Upper lobe of left lung (tissue), 6 donors: ENCODE results near the gene IGF2R. TPM values are rescaled to one million over a fixed set of nuclear protein-coding genes. Genes with fewer than 3 reads are reported as not detected.

Experiments used
- ATAC-seq, 2 donors: fragments of 200-7000 bp; cut with Tn5 transposase; one replicate each; pipeline ENCODE4 v1.9.1; 2022; ENCODE audit warnings: mild to moderate bottlenecking in 2 of 2, moderate library complexity in 2 of 2; ENCODE audit not compliant: low FRiP score in 2 of 2
- DNase-seq, 2 donors: peaks; one replicate each; pipeline ENCODE4 v3.0.0-alpha.2; 2019 to 2020
- H3K27ac ChIP-seq, 4 donors: fragments of 200-600 bp; sonication (generic); one replicate each; pipeline ENCODE4 v1.5.1; 2016 to 2019
- H3K27me3 ChIP-seq, 4 donors: fragments of 200-600 bp; sonication (generic); one replicate each; pipeline ENCODE4 v1.5.1; 2017 to 2019
- H3K36me3 ChIP-seq, 4 donors: fragments of 200-600 bp; sonication (generic); one replicate each; pipeline ENCODE4 v1.5.1; 2016 to 2019
- H3K4me1 ChIP-seq, 4 donors: fragments of 200-600 bp; sonication (generic); one replicate each; pipeline ENCODE4 v1.5.1; 2018 to 2019
- H3K4me3 ChIP-seq, 4 donors: fragments of 200-600 bp; sonication (generic); one replicate each; pipeline ENCODE4 v1.5.1; 2017 to 2019; ENCODE audit warnings: mild to moderate bottlenecking in 2 of 4, moderate library complexity in 1 of 4
- H3K9me3 ChIP-seq, 4 donors: fragments of 200-600 bp; sonication (generic); one replicate each; pipeline ENCODE4 v1.5.1; 2018 to 2019
- CTCF ChIP-seq, 6 experiments: fragments of 450-650 bp in 4 of 6; fragments of 200-600 bp in 2 of 6; sonication (generic) in 2 of 6; IDR thresholded peaks; one replicate each; pipeline ENCODE4 v1.5.1; 2016 to 2019; ENCODE audit warnings: antibody characterized with exemption in 6 of 6
- EP300 ChIP-seq, 4 donors: sonication (generic); formaldehyde crosslinking; IDR thresholded peaks; one replicate each; pipeline ENCODE4 v1.5.1; 2017; ENCODE audit warnings: antibody characterized with exemption in 4 of 4, control low read depth in 2 of 4
- POLR2A ChIP-seq, 4 donors: fragments of 450-650 bp; IDR thresholded peaks; one replicate each; pipeline ENCODE4 v1.5.1; 2016 to 2017; ENCODE audit warnings: antibody characterized with exemption in 4 of 4, mild to moderate bottlenecking in 2 of 4
- POLR2AphosphoS5 ChIP-seq, 2 donors: sonication (generic); formaldehyde crosslinking; IDR thresholded peaks; one replicate each; pipeline ENCODE4 v1.5.1; 2017; ENCODE audit warnings: antibody characterized with exemption in 2 of 2
- WGBS, 2 donors: methylation state at CpG; one replicate each; pipeline ENCODE4 v1.1.5; 2017 to 2018; 5-methylcytosine and 5-hydroxymethylcytosine counted together
- total RNA-seq, 6 donors: library from RNA; depleted of rRNA in 4 of 6; stranded (reverse); fragments of >200 nt in 4 of 6; gene quantifications; one replicate each; pipeline versions ENCODE4 v1.1.0 to v1.2.1, GENCODE V29; 2016 to 2021
- donor health status: DM: no; HTN: no; CAD: no; lungs with moderate emphysema.
- donor health status: DM: no; HTN: yes; CAD: no; lungs with severe emphysema.

Gene IGF2R
- total RNA-seq, 6 donors from 2014 or later: 103 to 150 (median 128) TPM

DNA sequence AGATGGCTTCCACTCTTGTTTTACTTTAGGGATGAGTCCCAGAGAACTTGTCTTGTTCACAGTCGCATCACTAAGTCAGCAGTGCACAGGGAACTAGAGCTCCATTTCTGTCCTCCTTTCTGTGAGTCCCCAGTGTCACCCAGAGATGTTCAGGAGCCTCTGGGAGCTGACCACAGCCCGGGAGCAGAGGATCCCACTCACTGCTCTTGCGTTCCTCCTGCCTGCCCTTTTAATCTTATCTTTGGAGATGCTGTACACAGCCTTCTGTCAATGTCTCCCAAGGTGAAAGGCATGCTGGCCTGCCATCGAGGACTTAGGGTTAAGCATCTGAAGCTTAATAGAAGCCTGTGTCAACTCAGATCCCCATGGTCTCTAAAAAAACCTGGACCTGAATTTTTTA is 71.2 kb downstream of the IGF2R start:
- Histone ChIP-seq H3K9me3 (no peaks in the 10 kb centered on the region), H3K27ac (no peak overlapping the region), H3K27me3 (no peaks in the 10 kb centered on the region), H3K4me1 (peaks cover 3 to 14% (median 6%) of the 10 kb centered on the region in 4 donors), H3K4me3 (no peak overlapping the region), H3K36me3 (peaks cover 5 to 79% (median 59%) of the 10 kb centered on the region in 4 donors)
- no peak for ATAC-seq
- DNase-seq: no peak
- TF ChIP-seq POLR2A (IDR thresholded peaks at IDR 0.05): no peak
- no peak for TF ChIP-seq CTCF (IDR thresholded peaks at IDR 0.05)
- no peak for TF ChIP-seq EP300 (IDR thresholded peaks at IDR 0.05)
- no peak for TF ChIP-seq POLR2AphosphoS5 (IDR thresholded peaks at IDR 0.05)
- WGBS, 2 donors: 88 to 93% methylated on average over 4 of the region's 4 CpGs

GRCh38 chr6:160040527-160041264 is 71.8 kb downstream of the IGF2R start:
- Histone ChIP-seq H3K27ac (peak overlapping the region in 1 of 4 donors; percentile 5), H3K9me3 (no peaks in the 10 kb centered on the region), H3K4me1 (peaks cover 3 to 14% (median 6%) of the 10 kb centered on the region in 4 donors), H3K27me3 (no peaks in the 10 kb centered on the region), H3K36me3 (peaks cover 9 to 79% (median 58%) of the 10 kb centered on the region in 4 donors), H3K4me3 (no peak overlapping the region)
- DNase-seq: no peak
- WGBS, 2 donors: 95 to 96% methylated on average over 19 of the region's 19 CpGs
- ATAC-seq: no peak
- no peak for TF ChIP-seq POLR2AphosphoS5 (IDR thresholded peaks at IDR 0.05)
- TF ChIP-seq EP300 (IDR thresholded peaks at IDR 0.05): no peak
- no peak for TF ChIP-seq CTCF (IDR thresholded peaks at IDR 0.05)
- TF ChIP-seq POLR2A (IDR thresholded peaks at IDR 0.05): no peak

- Histone ChIP-seq H3K9me3 (no peaks in the 10 kb centered on the region), H3K4me1 (peaks cover 3 to 14% (median 6%) of the 10 kb centered on the region in 4 donors), H3K36me3 (peaks cover 15 to 79% (median 60%) of the 10 kb centered on the region in 4 donors), H3K4me3 (no peak overlapping the region), H3K27ac (peak overlapping the region in 1 of 4 donors; percentile 5), H3K27me3 (no peaks in the 10 kb centered on the region)
- WGBS, 2 donors: 62 to 80% methylated on average over 6 of the region's 6 CpGs
- DNase-seq: peak in 1 of 2 donors; percentile 88
- TF ChIP-seq CTCF (IDR thresholded peaks at IDR 0.05) (peak in 3 of 6 experiments; percentile 12 to 57 (median 35)), POLR2AphosphoS5 (IDR thresholded peaks at IDR 0.05) (no peak)
- ATAC-seq: peak; percentile 58 to 83
These were observed 72.7 kb downstream of the IGF2R start for GRCh38 chr6:160041608-160042007.

DNA sequence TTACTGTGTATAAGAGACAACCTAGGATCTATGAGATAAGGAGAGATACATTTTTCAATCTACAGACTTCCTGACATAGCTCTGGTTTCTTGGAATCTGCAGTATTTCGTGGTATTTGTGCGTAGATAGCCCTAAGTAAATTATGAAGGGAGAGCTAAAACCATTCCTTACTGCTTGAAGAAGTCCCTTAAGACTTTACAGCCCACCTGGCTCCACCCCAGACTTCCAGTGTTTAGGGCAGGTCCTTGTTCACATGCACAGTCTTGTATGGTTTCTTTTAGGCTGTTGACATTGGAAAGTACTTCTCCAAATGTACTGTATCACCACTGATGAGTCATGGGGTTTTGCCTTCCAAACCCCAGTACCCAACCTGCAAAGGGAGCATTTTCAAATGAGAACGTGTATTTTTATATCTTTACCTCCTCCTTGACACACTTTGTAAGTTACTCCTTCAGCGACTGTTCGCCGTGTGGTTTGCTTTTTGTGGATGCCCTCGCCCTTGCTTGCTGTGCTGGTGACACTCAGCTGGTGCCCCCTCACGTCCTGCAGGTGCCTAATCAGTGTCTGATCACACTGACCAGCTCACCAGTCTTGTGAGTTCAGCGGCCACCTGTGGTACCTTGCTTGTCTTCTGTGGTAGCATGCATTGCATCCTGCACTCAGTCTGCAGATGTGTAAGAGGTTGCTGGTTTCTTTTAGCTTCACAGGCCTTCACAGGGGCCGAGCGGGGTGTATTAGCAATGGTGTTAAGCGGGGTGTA is 73.3 kb downstream of the IGF2R start:
- no peaks in the 10 kb centered on the region for H3K9me3 ChIP-seq
- peaks cover 3 to 14% (median 6%) of the 10 kb centered on the region in 4 donors for H3K4me1 ChIP-seq
- DNase-seq: no peak
- WGBS, 2 donors: 93% methylated on average over 11 to 12 of the region's 12 CpGs
- H3K4me3 ChIP-seq: no peak overlapping the region
- no peaks in the 10 kb centered on the region for H3K27me3 ChIP-seq
- TF ChIP-seq POLR2AphosphoS5 (IDR thresholded peaks at IDR 0.05): no peak
- no peak for TF ChIP-seq EP300 (IDR thresholded peaks at IDR 0.05)
- no peak for TF ChIP-seq POLR2A (IDR thresholded peaks at IDR 0.05)
- no peak for TF ChIP-seq CTCF (IDR thresholded peaks at IDR 0.05)
- ATAC-seq: peak; percentile 59 to 68
- peaks cover 18 to 81% (median 66%) of the 10 kb centered on the region in 4 donors for H3K36me3 ChIP-seq
- peak overlapping the region in 3 of 4 donors; percentile 16 to 26 (median 23) for H3K27ac ChIP-seq
